Hepatocyte (in vitro differentiated cells): ENCODE results near the gene LPP. TPM values are rescaled to one million over a fixed set of nuclear protein-coding genes. Genes with fewer than 3 reads are reported as not detected.

Experiments used
- DNase-seq: peaks from one replicate; pipeline ENCODE4 v3.0.0-alpha.2; 2016; ENCODE audit warnings: low spot score
- H2AFZ ChIP-seq: fragments of 200-600 bp; sonication (generic); 2 replicates; pipeline ENCODE4 v1.6.0; 2016; ENCODE audit warnings: antibody characterized with exemption, mild to moderate bottlenecking
- H3K27ac ChIP-seq: fragments of 200-600 bp; sonication (generic); 2 replicates; pipeline ENCODE4 v1.5.1; 2016; ENCODE audit warnings: mild to moderate bottlenecking
- H3K27me3 ChIP-seq: fragments of 200-600 bp; sonication (generic); 2 replicates; pipeline ENCODE4 v1.6.1; 2016
- H3K36me3 ChIP-seq: fragments of 200-600 bp; sonication (generic); replicated peaks from 2 replicates; pipeline ENCODE4 v1.5.1; 2016; ENCODE audit warnings: low read depth; ENCODE audit not compliant: insufficient read depth
- H3K4me1 ChIP-seq: fragments of 200-600 bp; sonication (generic); 2 replicates; pipeline ENCODE4 v1.5.1; 2016; ENCODE audit warnings: mild to moderate bottlenecking, moderate library complexity; ENCODE audit not compliant: insufficient read depth
- H3K4me2 ChIP-seq: fragments of 200-600 bp; sonication (generic); 2 replicates; pipeline ENCODE4 v1.6.0; 2016
- H3K4me3 ChIP-seq: fragments of 200-600 bp; sonication (generic); 2 replicates; pipeline ENCODE4 v1.5.1; 2016; ENCODE audit warnings: mild to moderate bottlenecking
- H3K79me2 ChIP-seq: fragments of 200-600 bp; sonication (generic); 2 replicates; pipeline ENCODE4 v1.6.0; 2017; ENCODE audit warnings: mild to moderate bottlenecking
- H3K9me2 ChIP-seq: fragments of 200-600 bp; sonication (generic); replicated peaks from 2 replicates; pipeline ENCODE4 v1.6.0; 2017; ENCODE audit warnings: mild to moderate bottlenecking; ENCODE audit not compliant: insufficient read depth
- H3K9me3 ChIP-seq: fragments of 200-600 bp; sonication (generic); 2 replicates; pipeline ENCODE4 v1.5.1; 2016; ENCODE audit warnings: low read depth, mild to moderate bottlenecking
- H4K20me1 ChIP-seq: fragments of 200-600 bp; sonication (generic); 2 replicates; pipeline ENCODE4 v1.6.0; 2016; ENCODE audit warnings: mild to moderate bottlenecking; ENCODE audit not compliant: insufficient read depth, poor library complexity, severe bottlenecking
- EZH2 ChIP-seq: fragments of 200-600 bp; sonication (generic); IDR thresholded peaks from 2 replicates; pipeline ENCODE4 v1.6.1; 2016; ENCODE audit warnings: antibody characterized with exemption, mild to moderate bottlenecking, borderline replicate concordance
- EZH2phosphoT487 ChIP-seq: fragments of 200-600 bp; sonication (generic); IDR thresholded peaks from one replicate; pipeline ENCODE4 v1.6.1; 2018; ENCODE audit warnings: antibody characterized with exemption, mild to moderate bottlenecking, low read depth, moderate library complexity; ENCODE audit not compliant: unreplicated experiment, severe bottlenecking
- WGBS: methylation state at CpG from one replicate; pipeline ENCODE4 v1.1.6; 2016; ENCODE audit warnings: low lambda C conversion rate; ENCODE audit errors: missing lambda C conversion rate; 5-methylcytosine and 5-hydroxymethylcytosine counted together
- polyA plus RNA-seq: library from polyadenylated mRNA; unstranded; fragments of >200 nt; fragmentation: Nextera tagmentation; extraction: Ambion mirVana; gene quantifications from 2 replicates; pipeline ENCODE4 v1.2.1, GENCODE V29; 2016
- total RNA-seq: library from RNA; depleted of rRNA; stranded (reverse); fragments of >200 nt; gene quantifications from 2 replicates; pipeline ENCODE4 v1.2.3, GENCODE V29; 2014
- TF ChIP-seq, protein P1 (sequence below): fragments of 200-600 bp; sonication (generic); IDR thresholded peaks from 2 replicates; pipeline ENCODE4 v1.5.1; 2016; ENCODE audit warnings: antibody characterized with exemption, mild to moderate bottlenecking; ENCODE audit not compliant: poor library complexity

The LPP gene
- total and polyA plus RNA-seq, 2 experiments from 2014 or later, result 53.2 to 73.8 TPM

DNA sequence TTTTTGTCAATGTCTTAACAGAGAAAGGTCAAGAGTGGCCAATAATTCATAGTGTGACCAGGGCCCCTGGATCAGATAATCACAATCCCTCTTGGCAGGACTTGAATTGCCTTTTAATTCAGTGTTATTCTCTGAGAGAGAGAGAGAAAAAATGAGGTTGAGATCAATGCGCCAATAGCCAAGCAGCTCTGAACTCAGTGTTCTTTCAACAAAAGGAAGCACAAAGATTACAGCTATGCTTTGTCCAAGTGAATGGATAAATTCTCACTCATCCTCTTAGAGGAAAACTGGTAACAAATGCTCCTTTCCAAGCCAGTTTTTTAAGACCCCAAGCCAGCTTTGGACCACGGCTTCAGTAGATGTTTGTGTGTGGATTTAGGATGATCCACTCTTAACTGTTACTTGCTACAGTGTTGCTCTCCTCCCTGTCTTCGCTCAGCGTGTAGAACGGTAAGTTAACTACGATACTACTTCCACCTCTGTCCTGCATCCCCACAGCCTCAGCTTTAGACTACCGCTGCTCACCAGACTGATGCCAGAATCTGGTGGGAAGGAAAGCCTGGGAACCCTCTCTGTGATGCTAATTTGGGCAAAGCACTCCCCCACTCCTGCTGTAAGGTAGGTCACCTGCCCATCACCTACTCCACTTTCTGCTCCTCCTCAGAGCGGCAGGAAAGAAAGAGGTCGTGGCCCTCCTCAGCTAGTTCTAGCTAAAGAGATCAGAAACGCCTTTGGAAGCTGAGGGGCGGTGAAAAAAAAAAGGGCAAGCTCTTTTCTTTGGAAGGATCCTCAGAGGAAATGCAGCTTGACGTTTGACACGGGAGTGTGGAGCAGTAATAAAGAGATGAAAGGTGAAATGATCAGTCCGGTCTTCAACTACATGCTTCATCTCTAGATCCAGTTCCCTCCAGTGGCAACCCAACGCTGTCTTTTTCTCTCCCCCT is 46.8 kb upstream of the LPP start:
- Histone ChIP-seq H4K20me1 (no peaks in the 10 kb centered on the region), H3K9me3 (no peaks in the 10 kb centered on the region), H3K27ac (no peak overlapping the region), H2AFZ (no peak overlapping the region), H3K27me3 (no peaks in the 10 kb centered on the region), H3K79me2 (no peaks in the 10 kb centered on the region), H3K36me3 (no peaks in the 10 kb centered on the region), H3K4me1 (no peaks in the 10 kb centered on the region), H3K4me2 (no peak overlapping the region), H3K4me3 (no peak overlapping the region), H3K9me2 (no peaks in the 10 kb centered on the region)
- no peak for DNase-seq
- TF ChIP-seq, protein P1, sequence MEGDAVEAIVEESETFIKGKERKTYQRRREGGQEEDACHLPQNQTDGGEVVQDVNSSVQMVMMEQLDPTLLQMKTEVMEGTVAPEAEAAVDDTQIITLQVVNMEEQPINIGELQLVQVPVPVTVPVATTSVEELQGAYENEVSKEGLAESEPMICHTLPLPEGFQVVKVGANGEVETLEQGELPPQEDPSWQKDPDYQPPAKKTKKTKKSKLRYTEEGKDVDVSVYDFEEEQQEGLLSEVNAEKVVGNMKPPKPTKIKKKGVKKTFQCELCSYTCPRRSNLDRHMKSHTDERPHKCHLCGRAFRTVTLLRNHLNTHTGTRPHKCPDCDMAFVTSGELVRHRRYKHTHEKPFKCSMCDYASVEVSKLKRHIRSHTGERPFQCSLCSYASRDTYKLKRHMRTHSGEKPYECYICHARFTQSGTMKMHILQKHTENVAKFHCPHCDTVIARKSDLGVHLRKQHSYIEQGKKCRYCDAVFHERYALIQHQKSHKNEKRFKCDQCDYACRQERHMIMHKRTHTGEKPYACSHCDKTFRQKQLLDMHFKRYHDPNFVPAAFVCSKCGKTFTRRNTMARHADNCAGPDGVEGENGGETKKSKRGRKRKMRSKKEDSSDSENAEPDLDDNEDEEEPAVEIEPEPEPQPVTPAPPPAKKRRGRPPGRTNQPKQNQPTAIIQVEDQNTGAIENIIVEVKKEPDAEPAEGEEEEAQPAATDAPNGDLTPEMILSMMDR, result no peak
- TF ChIP-seq EZH2 (no peak), EZH2phosphoT487 (no peak)
- WGBS, result 70% methylated on average over 15 of the region's 15 CpGs

DNA sequence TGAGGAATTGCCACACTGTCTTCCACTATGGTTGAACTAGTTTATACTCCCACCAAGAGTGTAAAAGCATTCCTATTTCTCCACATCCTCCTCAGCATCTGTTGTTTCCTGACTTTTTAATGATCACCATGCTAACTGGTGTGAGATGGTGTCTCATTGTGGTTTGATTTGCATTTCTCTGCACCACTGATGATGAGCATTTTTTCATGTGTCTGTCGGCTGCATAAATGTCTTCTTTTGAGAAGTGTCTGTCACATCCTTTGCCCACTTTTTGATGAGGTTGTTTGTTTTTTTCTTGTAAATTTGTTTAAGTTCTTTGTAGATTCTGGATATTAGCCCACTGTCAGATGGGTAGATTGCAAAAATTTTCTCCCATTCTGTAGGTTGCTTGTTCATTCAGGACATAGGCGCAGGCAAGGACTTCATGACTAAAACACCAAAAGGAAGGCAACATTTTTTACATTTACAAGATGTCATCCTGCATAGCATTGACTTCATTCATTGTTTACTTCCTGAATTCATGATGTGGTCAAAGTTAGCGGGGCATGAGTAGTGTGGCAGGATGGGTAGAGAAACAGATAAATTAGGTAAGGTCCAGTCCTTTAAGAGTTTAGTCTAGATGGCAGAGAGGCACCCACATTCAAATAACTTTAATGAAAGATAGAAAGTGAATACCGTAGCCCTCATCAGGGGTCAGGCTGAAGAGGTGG is 45.1 kb upstream of the LPP start:
- no peak for DNase-seq
- 96% methylated on average over 4 of the region's 4 CpGs for WGBS
- TF ChIP-seq EZH2, result no peak
- TF ChIP-seq, protein P1, result no peak
- TF ChIP-seq EZH2phosphoT487, result no peak
- Histone ChIP-seq H3K4me2 (no peak overlapping the region), H3K4me1 (no peaks in the 10 kb centered on the region), H3K36me3 (no peaks in the 10 kb centered on the region), H3K79me2 (no peaks in the 10 kb centered on the region), H3K9me3 (no peaks in the 10 kb centered on the region), H3K27me3 (no peaks in the 10 kb centered on the region), H2AFZ (no peak overlapping the region), H4K20me1 (no peaks in the 10 kb centered on the region), H3K27ac (no peak overlapping the region), H3K9me2 (no peaks in the 10 kb centered on the region), H3K4me3 (no peak overlapping the region)

DNA sequence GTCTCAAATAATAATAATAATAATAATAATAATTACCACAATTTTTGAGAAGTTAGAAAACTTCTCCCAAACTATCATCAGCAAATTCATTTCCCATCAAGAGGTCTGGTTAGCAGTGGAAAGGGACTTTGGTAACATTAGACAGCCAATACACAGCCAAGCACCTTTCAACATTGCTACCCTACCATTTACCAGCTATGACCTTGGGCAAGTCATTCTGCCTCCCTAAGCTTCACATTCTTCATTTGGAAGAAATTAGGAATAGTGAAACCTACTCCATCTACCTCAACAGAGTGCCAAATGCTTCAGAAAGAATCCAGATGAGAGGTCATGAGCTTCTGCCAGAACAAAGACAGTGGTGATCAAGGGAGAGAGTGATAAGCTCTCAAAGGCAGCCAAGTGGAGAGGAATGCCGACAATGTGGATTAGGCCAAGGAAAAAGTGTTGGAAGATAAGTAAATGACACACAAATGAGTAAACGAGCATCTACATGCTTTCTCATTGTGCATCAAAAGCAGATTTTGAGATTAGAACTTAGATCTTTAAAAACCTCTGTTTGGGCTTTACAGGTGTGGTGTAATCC is 42.9 kb upstream of the LPP start:
- no peaks in the 10 kb centered on the region for H3K9me3 ChIP-seq
- H3K4me3 ChIP-seq, result no peak overlapping the region
- H3K4me2 ChIP-seq, result no peak overlapping the region
- WGBS, result 46% methylated on average over 2 of the region's 2 CpGs
- H3K4me1 ChIP-seq, result no peaks in the 10 kb centered on the region
- no peak for TF ChIP-seq EZH2phosphoT487
- TF ChIP-seq EZH2, result no peak
- TF ChIP-seq, protein P1, result no peak
- no peaks in the 10 kb centered on the region for H3K27me3 ChIP-seq
- no peaks in the 10 kb centered on the region for H3K79me2 ChIP-seq
- H3K36me3 ChIP-seq, result no peaks in the 10 kb centered on the region
- no peaks in the 10 kb centered on the region for H3K9me2 ChIP-seq
- H4K20me1 ChIP-seq, result no peaks in the 10 kb centered on the region
- no peak overlapping the region for H2AFZ ChIP-seq
- H3K27ac ChIP-seq, result no peak overlapping the region
- DNase-seq, result no peak
